Ascending aorta (tissue), 2 donors: ENCODE measurements around the gene CILP2. TPM values are rescaled to one million over a fixed set of nuclear protein-coding genes. Genes with fewer than 3 reads are reported as not detected.

Source experiments
- DNase-seq, 2 donors: peaks; one replicate each; pipeline ENCODE4 v3.0.0-alpha.2; 2019; ENCODE audit warnings: low spot score in 2 of 2
- H3K27ac ChIP-seq, 2 donors: fragments of 200-600 bp; sonication (generic); one replicate each; pipeline ENCODE4 v1.5.1; 2016 to 2017; ENCODE audit warnings: mild to moderate bottlenecking in 1 of 2
- H3K27me3 ChIP-seq: fragments of 200-600 bp; sonication (generic); one replicate; pipeline ENCODE4 v1.5.1; 2017
- H3K36me3 ChIP-seq, 2 donors: fragments of 200-600 bp; sonication (generic); one replicate each; pipeline ENCODE4 v1.5.1; 2016
- H3K4me1 ChIP-seq, 2 donors: fragments of 200-600 bp; sonication (generic); one replicate each; pipeline ENCODE4 v1.5.1; 2016 to 2017; ENCODE audit warnings: mild to moderate bottlenecking in 1 of 2
- H3K4me3 ChIP-seq, 2 donors: fragments of 200-600 bp; sonication (generic); one replicate each; pipeline ENCODE4 v1.5.1; 2016 to 2017; ENCODE audit warnings: mild to moderate bottlenecking in 1 of 2
- H3K9me3 ChIP-seq, 2 donors: fragments of 200-600 bp; sonication (generic); one replicate each; pipeline ENCODE4 v1.5.1; 2016
- intact Hi-C: fragments of 100-400 bp; cut with DNase I; formaldehyde crosslinking; loops from one replicate; pipeline ENCODE4 v1.15.1; 2023
- total RNA-seq: library from RNA; depleted of rRNA; stranded (reverse); fragments of >200 nt; gene quantifications from one replicate; pipeline ENCODE4 v1.1.0, GENCODE V29; 2016
- TF ChIP-seq, protein P1 (sequence below), 3 experiments: fragments of 200-600 bp in 2 of 3; fragments of 450-650 bp in 1 of 3; sonication (generic) in 2 of 3; IDR thresholded peaks; one replicate each; pipeline ENCODE4 v1.5.1; 2016 to 2019; ENCODE audit warnings: antibody characterized with exemption in 3 of 3, mild to moderate bottlenecking in 1 of 3, moderate library complexity in 1 of 3

The CILP2 gene
- total RNA-seq, 1 donor from 2014 or later = not detected

DNA sequence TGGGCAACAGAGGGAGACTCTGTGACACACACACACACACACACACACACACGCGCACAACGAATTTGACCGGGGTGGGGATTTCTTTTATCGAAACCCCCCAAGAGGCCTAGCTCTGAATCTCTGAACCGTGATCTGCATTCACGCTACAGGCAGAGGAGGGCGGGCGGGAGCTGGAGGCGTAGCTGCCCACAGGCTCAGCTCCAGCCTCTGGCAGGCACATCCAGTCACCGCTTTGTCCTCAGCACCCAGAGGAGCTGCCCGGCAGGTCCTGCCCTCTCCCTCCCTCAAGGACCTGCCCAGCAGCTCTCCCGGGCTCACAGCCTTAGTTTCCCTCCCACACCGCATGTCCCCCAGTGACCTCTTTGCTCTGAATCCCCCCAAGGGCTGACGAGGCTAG is 20.0 kb downstream of the CILP2 start:
- DNase-seq = no peak
- TF ChIP-seq, protein P1, sequence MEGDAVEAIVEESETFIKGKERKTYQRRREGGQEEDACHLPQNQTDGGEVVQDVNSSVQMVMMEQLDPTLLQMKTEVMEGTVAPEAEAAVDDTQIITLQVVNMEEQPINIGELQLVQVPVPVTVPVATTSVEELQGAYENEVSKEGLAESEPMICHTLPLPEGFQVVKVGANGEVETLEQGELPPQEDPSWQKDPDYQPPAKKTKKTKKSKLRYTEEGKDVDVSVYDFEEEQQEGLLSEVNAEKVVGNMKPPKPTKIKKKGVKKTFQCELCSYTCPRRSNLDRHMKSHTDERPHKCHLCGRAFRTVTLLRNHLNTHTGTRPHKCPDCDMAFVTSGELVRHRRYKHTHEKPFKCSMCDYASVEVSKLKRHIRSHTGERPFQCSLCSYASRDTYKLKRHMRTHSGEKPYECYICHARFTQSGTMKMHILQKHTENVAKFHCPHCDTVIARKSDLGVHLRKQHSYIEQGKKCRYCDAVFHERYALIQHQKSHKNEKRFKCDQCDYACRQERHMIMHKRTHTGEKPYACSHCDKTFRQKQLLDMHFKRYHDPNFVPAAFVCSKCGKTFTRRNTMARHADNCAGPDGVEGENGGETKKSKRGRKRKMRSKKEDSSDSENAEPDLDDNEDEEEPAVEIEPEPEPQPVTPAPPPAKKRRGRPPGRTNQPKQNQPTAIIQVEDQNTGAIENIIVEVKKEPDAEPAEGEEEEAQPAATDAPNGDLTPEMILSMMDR (IDR thresholded peaks at IDR 0.05) = no peak
- Histone ChIP-seq H3K4me3 (no peak overlapping the region), H3K36me3 (no peaks in the 10 kb centered on the region), H3K4me1 (no peaks in the 10 kb centered on the region), H3K27me3 (no peaks in the 10 kb centered on the region), H3K27ac (no peak overlapping the region), H3K9me3 (no peaks in the 10 kb centered on the region)
- intact Hi-C loops = no loop called here

DNA sequence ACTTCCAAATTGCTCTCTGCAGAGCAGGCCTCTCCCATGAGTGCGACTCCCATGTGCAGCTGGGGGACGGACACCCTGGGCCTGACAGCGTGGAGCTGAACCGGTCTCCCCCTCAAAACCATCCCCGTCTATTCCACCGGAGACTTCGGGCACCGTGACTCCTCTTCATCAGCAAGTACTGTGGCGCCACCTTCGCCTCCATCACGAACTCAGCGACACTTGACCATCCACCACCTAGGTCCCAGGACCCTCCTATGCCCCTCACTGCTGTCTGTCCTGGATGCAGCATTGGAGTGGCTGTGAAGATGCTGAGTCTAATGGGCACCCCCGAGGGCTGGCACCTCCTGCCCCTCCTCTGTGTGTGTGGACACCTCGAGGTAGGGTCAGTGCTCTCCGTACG is 20.6 kb downstream of the CILP2 start:
- Histone ChIP-seq H3K9me3 (no peaks in the 10 kb centered on the region), H3K27me3 (no peaks in the 10 kb centered on the region), H3K4me3 (no peak overlapping the region), H3K27ac (no peak overlapping the region), H3K4me1 (no peaks in the 10 kb centered on the region), H3K36me3 (no peaks in the 10 kb centered on the region)
- TF ChIP-seq, protein P1 (IDR thresholded peaks at IDR 0.05) = no peak
- DNase-seq = no peak
- intact Hi-C loops = no loop called here

DNA sequence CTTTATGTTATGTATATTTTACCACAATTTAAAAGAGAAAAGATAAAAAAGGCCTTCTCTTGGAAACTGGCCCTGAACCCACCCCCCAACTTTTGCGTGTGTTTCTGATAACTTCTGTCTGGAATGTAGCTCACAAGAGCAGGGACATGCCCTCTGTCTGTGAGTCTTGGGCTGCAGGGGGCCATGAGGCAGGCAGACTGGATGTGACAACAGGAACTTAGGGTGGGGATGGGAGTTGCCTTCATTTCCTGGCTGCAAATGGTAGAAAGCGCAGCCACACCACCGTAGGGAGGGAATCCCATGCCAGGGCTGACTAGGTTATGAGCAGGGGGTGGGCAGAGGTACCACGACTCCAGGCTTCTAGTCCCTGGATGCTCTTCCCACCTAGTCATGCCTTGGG is 21.9 kb downstream of the CILP2 start:
- no peak for DNase-seq
- no peaks in the 10 kb centered on the region for H3K9me3 ChIP-seq
- no peak overlapping the region for H3K4me3 ChIP-seq
- no peaks in the 10 kb centered on the region for H3K27me3 ChIP-seq
- H3K27ac ChIP-seq = no peak overlapping the region
- no peaks in the 10 kb centered on the region for H3K36me3 ChIP-seq
- intact Hi-C loops = no loop called here
- TF ChIP-seq, protein P1 (IDR thresholded peaks at IDR 0.05) = no peak
- H3K4me1 ChIP-seq = no peaks in the 10 kb centered on the region

DNA sequence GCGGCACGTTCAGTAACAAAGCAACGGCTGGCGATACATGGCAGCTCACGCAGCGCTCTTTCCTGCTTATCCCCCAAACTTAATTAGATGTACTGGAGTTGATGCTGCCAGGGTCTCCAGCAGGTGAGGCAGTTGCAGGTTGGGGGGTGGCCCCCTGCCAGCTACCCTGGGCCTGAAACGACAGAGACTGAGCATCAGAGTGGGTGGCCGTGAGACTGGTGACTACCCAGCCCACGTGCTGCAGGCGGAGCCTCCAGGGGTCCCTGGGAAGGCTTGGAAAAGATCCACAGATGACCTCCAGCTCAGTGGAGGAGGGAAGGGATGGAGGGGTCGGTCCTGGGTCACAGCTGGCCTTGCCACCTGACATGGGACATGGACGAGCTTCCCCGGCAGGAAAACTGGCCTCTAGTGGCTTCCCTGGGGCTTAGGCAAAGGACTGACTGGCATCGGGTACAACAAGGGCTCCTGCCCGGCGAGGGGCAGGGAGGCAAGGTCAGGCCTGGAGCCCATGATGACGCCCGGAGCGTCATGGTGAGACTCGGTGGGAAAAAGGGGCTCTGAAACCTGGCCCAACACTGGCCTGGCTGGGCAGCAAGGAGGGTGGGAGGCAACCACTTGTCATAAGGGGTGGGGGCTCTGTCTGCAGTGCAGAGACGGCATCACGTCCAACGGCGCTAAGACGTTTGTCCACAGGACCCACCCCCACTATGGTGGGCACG is 24.0 kb downstream of the CILP2 start:
- intact Hi-C loops = no loop called here
- Histone ChIP-seq H3K27ac (no peak overlapping the region), H3K4me3 (no peak overlapping the region), H3K36me3 (no peaks in the 10 kb centered on the region), H3K4me1 (no peaks in the 10 kb centered on the region), H3K27me3 (no peaks in the 10 kb centered on the region), H3K9me3 (no peaks in the 10 kb centered on the region)
- TF ChIP-seq, protein P1 (IDR thresholded peaks at IDR 0.05) = no peak
- no peak for DNase-seq

DNA sequence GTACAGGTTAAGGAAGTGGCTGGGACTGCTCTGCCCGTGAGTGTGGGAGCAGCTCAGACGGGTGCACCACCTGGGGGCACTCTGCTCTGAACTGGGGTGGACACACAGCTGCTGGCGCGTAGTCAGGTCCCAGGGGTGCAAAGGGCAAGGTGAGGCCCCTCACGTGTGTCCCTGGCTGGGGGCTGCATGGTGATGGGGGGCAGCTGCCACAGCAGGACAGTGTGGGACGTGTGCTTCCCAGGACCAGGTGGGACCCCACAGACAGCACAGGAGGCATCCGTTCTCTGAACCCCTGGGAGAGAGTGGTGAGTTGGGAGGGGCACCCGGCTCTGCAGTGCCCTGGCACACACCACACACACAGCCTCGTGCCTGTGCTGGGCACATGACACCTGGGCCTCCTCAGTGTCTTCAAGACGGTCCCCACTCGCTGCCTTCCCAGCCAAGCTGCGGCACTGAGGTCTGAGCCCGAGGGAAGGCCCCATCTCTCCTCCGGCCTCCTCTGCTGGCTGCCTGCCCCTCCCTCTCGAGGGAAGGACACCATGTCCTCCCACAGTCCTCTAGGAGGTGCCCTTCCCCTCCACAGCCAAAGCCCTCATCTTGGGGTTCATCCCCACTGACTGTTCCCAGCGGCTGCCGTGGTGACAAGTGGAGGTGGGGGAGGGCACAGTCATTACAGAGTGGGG is 24.7 kb downstream of the CILP2 start:
- intact Hi-C loops = no loop called here
- H3K27ac ChIP-seq = no peak overlapping the region
- no peak for DNase-seq
- H3K36me3 ChIP-seq = no peaks in the 10 kb centered on the region
- TF ChIP-seq, protein P1 (IDR thresholded peaks at IDR 0.05) = no peak
- H3K4me1 ChIP-seq = no peaks in the 10 kb centered on the region
- H3K27me3 ChIP-seq = no peaks in the 10 kb centered on the region
- H3K4me3 ChIP-seq = no peak overlapping the region
- no peaks in the 10 kb centered on the region for H3K9me3 ChIP-seq
